T follicular helper cell (primary cell): Measurements from ENCODE around the gene TYMS.

Experiments
- DNase-seq: peaks from one replicate; pipeline ENCODE4 v3.0.0-alpha.2; 2020; ENCODE audit warnings: low read depth

TYMS gene

DNA sequence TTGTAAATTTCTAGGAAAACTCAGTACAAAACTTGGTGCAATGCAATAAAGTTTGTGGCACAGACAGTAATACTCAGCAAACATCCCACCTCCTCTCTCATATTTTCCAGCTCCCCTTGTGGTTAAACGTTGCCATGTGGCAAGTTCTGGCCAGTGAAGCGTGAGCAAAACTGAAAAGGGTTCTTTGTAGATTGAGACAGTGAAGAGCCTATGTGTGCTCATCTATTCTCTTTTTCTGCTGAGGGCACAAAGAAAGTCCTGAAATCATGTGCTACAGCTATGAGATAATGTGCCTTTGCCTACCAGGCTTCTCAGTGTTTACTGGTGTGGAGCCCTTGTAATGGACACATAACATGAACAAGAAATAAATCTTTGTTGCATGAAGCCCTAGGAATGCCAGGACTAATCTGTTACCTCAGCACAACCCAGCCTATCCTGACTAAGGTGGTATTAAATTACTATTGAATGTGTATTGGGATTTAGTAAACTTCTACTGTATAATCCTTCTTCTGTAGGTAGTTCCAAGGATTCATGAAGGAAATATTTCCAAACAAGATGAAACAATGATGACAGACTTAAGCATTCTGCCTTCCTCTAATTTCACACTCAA is 13.0 kb upstream of the TYMS start:
- DNase-seq, result no peak

DNA sequence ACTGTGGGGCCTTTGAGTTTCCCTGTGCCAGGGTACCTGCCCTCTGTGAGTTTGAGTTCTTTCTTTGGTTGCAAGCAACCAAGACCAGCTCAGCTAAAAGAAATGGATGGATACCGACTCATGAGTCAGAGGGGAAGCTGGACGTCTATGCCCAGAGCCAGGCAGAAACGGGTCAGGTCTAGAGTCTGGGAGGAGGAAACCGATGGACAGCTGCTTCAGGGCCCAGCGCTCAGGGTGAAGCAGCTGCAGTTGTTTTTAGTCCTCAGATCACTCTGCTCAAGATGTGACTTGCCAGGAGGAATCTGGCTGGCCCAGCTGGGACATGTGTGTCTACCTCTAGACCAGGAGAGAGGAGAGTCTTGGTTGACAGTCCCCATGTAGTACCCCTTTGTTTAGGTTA is 10.1 kb upstream of the TYMS start:
- no peak for DNase-seq

DNA sequence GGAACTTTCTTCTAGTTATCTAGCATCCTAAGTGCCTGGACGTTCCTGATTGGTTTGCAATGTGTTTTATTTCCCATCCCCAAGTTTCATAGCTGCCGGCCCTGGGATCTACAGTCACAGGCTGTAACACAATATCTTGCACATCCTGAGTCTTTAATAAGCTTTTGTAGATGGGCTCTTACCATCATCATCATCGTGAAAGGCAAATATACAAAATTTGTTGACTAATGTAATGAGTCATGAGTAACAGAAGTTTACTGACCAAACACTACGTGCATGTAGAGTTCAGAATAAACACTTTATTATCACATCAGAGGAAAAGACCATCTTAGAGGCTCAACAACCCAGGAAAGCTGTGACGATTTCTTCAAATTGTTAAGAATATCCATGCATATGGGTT is 8.1 kb upstream of the TYMS start:
- DNase-seq, result no peak

DNA sequence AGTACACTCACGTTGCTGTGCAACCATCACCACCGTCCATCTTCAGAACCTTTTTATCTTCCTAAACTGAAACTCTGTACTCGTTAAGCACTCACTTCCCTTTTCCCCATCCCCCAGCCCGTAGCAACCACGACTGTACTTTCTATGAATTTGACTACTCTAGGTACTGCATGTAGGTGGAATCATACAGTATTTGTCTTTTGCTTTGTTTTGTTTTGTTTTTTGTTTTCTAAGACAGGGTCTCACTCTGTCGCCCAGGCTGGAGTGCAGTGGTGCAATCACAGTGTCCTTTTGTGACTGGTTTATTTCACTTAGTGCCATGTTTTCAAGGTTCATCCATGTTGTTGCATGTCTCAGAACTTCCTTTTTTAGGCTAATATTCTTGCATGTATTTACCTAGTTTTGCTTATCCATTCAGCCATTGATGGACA is 7.0 kb upstream of the TYMS start:
- no peak for DNase-seq

DNA sequence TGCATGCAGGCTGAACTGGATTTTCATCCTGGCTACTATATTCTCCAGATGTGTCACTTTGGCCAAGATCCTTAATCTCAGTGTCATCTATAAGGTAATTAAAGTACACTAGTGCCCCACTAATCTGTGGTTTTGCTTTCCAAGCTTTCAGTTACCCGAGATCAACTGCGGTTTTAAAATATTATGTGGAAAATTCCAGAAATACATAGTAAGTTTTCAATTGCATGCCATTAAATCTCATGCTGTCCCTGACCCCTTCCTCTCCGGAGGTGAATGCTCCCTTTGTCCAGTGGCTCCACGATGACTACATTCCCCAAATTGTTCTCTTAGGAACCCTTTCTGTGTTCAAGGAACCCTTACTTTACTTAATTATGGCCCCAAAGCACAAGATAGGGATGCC is 5.3 kb upstream of the TYMS start:
- no peak for DNase-seq

DNA sequence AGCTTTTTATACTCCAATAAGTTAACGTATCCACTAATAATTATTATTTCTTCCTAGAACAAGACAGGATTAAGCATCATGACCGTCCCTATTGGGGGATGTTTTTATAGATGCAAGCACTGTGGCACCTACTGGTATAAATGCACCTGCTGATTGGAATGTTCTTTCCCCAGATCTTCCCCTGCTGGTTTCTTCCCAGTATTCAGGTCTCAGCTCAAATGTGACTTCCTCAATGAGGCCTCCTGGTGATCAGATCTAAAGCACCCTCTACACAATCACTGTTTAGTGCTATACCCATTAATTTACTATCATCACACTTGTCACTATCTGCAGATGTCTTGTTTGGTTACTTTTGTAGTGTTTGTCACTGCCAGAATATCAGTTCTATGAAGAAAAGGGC is 3.9 kb upstream of the TYMS start:
- no peak for DNase-seq

DNA sequence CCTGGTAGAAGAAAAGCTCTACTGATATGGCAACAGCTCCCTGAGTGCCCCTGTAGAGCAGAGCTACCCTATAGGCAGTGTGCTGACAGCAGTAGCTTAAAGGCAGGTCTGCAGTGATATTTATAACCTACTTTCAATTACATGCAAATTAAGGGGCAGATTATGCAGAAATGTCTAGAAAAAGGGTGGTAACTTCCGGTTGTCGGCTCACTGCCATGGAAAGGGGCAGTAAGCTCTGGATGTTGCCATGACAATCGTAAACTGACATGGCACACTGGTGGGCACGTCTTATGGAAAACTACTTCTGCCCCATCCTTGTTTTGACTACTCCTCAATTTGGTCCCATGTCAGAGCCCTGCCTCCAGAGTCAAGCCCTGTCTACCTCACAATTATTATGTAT is 2.9 kb upstream of the TYMS start:
- DNase-seq, result no peak

DNA sequence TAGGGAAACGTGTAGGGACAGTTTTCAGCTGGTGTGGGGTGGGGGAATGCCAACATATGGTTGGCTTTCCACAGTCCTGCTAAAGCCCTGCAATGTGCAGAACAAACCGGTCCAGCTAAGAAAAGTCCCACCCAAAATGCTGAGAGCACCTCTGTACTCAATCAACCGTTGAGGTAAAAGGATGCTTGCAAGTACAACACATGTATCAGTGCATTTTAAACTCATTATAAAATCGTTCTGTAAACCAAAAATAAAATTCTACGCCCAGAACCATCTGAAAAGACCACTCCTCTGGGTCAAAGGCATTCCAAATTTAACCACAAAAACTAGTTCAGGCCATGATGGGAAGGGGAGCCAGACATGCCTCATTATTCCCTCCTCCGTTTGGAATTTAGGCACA is 2.0 kb upstream of the TYMS start:
- DNase-seq, result no peak

DNA sequence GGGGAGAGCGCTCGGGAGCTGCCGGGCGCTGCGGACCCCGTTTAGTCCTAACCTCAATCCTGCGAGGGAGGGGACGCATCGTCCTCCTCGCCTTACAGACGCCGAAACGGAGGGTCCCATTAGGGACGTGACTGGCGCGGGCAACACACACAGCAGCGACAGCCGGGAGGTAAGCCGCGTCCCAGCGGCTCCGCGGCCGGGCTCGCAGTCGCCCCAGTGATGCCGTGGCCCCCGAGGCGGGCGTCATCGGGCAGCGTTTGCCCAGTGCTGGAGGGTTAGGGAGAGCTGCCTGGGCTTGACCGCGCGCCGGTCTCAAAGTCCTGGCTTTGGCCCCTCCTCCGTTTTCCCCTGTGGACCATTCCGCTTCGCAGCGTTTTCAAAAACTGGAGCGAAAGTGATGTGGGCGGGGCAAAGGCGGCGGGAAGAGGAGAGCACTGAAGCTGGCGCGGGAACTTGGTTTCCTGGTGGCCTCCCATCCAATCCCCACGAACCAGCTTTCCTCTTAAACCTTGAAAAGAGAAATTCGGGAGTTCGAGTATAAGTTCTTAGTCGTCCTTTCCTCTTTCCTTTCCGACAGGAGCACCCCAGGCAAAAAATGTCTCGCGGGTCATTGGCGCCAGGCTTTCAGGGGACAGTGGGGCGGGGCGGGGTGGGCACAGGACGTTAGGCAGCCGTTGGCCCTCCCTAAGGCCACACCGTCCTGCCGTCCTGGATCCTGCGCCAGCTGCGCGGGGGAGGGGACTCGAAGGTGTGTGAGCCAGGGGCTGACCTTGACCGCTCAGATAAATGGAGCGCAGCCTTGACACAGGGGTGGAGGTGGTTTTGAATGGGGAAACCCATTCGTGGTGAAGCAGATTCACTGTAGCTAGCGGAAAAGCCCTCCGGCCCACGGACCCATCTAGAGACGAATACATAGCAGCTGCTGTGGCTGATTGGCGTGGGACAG is 821 bp downstream of the TYMS start:
- DNase-seq, result peak; percentile 16

DNA sequence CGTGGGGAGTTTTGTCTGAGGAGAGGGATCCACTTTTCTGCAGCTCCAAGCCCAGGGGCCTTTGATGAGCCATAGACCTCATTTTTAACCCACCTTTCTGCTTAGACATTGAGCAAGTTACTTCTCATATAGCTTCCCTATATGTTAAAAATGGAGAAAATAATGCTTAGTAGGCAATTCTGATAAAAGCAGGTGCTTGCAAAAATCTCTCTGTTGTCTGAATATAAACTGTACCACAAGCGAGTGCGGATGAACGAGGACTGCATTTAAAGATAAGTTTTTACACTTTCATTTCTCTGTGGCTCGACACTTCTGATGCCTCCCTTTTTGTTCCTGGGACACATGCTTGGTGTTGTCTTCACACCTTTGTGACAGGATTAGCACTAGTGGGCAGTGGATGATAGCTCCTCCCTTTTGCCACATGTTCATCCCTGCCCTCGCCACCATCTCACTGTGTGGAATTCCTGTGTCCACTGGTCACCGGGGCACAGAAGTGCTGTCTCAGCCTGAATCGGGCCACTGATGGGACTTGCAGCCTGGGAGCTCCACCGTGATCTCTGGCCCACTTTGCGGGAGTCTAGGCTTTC is 1.6 kb downstream of the TYMS start:
- no peak for DNase-seq

DNA sequence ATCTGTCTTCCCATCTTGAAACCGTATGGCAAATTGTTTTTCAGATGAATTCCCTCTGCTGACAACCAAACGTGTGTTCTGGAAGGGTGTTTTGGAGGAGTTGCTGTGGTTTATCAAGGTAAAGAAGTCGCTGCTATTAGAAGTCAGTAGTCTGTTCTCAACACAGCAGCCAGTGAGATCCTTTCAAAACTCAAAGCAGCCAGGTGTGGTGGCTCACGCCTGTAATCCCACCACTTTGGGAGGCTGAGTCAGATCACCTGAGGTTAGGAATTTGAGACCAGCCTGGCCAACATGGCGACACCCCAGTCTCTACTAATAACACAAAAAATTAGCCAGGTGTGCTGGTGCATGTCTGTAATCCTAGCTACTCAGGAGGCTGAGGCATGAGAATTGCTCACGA is 2.1 kb downstream of the TYMS start:
- DNase-seq, result no peak

DNA sequence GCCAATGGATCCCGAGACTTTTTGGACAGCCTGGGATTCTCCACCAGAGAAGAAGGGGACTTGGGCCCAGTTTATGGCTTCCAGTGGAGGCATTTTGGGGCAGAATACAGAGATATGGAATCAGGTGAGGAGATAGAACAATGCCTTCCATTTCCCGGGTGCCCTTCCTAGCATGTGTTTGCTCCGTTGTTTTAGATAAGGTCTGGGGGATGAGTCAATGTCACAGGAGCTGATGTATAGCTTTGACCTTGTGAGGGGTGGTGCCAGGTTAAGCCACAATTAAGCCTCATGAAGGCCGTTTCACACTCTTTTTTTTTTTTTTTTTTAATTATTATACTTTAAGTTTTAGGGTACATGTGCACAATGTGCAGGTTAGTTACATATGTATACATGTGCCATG is 4.7 kb downstream of the TYMS start:
- no peak for DNase-seq

DNA sequence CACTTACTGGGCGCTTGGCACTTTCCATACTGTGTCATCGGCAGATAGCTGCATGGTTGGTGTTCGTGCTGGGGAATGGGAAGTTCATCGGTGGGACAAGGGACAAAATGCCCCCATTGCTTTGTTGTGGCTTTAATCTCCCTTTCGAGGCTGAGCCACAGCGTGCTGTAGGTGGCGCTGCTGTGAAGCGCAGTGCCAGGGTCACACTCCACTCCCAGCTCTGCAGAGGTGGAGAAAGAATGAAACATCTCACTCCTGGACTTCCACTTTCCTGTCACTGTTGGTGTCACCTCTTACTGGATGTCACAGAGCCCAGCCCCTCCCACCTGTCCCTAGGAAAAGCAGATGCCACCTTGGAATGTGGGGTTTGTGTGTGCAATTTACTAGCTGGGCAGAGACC is 8.7 kb downstream of the TYMS start:
- DNase-seq, result no peak

DNA sequence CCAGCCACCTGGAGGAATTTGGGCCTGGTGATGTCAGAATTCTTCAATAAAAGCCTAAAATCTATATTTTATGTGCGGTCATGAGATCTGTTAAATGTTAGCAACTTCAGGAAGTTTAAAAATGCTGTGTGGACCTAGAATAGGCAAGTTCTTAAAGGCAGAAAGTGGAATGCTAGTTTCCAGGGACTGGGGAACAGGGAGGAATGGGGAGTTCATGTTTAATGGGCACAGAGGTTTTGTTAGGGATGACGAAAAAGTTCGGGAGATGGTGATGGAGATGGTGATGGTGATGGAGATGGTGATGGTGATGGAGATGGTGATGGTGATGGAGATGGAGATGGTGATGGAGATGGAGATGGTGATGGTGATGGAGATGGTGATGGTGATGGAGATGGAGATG is 9.2 kb downstream of the TYMS start:
- no peak for DNase-seq

DNA sequence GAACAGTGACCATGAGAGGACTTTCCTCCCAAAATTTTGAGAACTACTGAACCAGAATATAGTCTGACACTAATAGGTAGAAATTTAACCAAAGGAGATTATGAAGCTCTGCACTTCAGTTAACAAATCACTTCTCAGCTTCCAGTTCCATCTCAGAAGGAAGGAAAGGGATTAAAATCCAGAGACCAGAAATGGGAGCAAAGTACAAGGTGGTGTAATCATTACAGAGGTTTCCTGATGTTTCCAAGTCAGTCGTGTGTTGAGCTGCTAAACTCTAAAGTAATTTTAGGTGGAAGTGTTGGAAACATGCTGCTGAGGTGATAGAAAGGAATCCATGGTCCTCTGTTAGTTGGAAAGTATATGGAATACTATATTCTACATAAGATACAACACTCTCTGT is 10.8 kb downstream of the TYMS start:
- DNase-seq, result no peak

DNA sequence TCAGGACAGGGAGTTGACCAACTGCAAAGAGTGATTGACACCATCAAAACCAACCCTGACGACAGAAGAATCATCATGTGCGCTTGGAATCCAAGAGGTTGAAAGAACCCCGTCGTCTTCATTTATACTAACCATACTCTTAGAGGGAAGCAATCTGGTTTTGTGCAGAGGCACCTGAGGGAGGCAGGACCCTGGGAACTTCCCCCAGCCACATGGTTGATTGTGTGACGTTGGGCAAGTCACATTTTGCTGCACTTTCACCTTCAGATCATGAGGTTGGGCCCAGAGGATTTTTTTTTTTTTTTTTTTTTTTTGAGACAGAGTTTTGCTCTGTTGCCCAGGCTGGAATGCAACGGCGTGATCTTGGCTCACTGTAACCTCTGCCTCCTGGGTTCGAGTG is 11.6 kb downstream of the TYMS start:
- no peak for DNase-seq

DNA sequence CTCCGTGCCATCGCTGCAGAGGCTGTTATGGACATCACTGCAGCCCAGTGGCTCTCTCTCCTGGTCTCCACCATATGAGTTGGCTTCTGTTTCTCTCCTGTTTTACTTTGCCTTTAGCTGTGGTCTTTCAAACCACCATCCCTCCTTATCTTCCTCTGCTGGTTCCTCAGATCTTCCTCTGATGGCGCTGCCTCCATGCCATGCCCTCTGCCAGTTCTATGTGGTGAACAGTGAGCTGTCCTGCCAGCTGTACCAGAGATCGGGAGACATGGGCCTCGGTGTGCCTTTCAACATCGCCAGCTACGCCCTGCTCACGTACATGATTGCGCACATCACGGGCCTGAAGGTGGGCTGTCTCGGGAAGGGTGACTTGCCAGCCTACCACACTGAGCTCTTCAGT is 13.1 kb downstream of the TYMS start:
- no peak for DNase-seq

DNA sequence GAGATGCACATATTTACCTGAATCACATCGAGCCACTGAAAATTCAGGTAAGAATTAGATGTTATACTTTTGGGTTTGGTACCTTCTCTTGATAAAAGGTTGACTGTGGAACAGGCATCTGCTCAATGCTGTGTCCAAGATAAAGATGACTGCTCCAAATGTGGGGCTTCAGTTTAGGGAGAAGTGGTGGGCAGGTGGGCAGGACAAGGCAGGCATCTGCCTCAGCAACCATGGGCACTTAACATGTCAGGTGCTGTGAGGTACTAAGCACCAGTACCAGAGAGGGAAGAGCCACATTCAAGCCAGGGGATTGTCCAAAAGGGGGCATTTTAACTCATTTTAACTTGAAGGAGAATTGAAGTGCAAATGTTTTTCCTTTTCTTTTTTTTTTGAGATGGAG is 14.0 kb downstream of the TYMS start:
- DNase-seq, result no peak

DNA sequence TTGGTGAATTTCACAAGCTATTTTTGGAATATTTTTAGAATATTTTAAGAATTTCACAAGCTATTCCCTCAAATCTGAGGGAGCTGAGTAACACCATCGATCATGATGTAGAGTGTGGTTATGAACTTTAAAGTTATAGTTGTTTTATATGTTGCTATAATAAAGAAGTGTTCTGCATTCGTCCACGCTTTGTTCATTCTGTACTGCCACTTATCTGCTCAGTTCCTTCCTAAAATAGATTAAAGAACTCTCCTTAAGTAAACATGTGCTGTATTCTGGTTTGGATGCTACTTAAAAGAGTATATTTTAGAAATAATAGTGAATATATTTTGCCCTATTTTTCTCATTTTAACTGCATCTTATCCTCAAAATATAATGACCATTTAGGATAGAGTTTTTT is 15.9 kb downstream of the TYMS start:
- DNase-seq, result no peak

DNA sequence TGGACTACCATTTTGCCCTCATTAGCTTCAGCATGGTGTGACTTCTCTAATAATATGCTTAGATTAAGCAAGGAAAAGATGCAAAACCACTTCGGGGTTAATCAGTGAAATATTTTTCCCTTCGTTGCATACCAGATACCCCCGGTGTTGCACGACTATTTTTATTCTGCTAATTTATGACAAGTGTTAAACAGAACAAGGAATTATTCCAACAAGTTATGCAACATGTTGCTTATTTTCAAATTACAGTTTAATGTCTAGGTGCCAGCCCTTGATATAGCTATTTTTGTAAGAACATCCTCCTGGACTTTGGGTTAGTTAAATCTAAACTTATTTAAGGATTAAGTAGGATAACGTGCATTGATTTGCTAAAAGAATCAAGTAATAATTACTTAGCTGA is 16.3 kb downstream of the TYMS start:
- no peak for DNase-seq

DNA sequence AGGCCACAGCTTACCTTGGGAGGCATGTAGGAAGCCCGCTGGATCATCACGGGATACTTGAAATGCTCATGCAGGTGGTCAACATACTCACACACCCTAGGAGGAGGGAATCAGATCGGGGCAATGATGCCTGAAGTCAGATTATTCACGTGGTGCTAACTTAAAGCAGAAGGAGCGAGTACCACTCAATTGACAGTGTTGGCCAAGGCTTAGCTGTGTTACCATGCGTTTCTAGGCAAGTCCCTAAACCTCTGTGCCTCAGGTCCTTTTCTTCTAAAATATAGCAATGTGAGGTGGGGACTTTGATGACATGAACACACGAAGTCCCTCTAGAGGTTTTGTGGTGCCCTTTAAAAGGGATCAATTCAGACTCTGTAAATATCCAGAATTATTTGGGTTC is 17.9 kb downstream of the TYMS start:
- no peak for DNase-seq

DNA sequence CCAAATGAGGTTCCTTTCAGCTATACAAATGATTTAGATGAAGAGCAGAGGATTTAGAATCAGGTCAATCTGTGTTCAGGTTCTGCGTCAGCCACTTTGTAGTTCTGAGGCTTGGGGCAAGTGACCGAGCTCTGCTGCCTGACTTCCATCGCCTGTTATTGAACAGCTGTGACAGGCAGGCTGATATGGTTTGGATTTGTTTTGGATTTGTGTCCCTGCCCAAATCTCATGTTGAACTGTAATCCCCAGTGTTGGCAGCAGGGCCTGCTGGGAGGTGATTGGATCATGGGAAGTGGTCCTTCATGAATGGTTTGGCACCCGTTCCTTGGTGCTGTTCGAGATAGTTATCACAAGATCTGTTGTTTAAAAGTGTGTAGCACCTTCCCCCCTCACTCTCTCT is 18.6 kb downstream of the TYMS start:
- no peak for DNase-seq

DNA sequence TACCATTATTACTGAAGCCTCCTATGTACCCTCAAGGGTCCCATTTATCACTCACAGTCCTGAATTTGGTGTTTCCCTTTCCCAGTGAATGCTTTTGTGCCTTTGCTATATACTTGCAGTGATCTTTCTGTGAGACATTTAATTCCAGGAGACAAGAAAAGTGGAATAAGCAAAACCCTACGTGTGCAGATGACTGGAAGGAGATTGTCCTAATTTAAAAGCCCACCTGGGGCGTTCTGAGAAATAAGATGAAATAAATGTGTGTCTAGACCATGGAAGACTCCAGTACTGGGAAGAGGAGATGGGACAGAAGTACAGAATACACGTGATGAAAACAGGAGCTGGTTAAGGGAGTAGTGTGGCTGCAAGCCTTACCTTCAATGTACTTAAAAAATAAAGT is 19.3 kb downstream of the TYMS start:
- no peak for DNase-seq
